Small intestine (tissue), 7 donors: Measurements from ENCODE around the gene HTR3B. TPM values are rescaled to one million over a fixed set of nuclear protein-coding genes. Genes with fewer than 3 reads are reported as not detected.

Experiments
- DNase-seq, 2 donors: peaks; one replicate each; pipeline versions ENCODE4 v3.0.0 to v3.0.0-alpha.2; 2013
- FAIRE-seq: peaks from 2 replicates; lab custom pipeline; 2012; peaks lifted over from hg19 to GRCh38; lab: Jason Lieb, UNC
- H3K27ac ChIP-seq, 3 donors: one replicate each; pipeline ENCODE4 v1.5.1; 2013; ENCODE audit warnings: low read length in 2 of 3, mild to moderate bottlenecking in 2 of 3, control low read depth in 1 of 3, inconsistent platforms in 1 of 3, low read depth in 1 of 3, moderate library complexity in 1 of 3
- H3K27me3 ChIP-seq, 3 donors: one replicate each; pipeline ENCODE4 v1.6.1; 2013; ENCODE audit warnings: low read length in 3 of 3, inconsistent platforms in 1 of 3; ENCODE audit not compliant: control insufficient read depth in 3 of 3, insufficient read depth in 3 of 3
- H3K36me3 ChIP-seq, 3 donors: one replicate each; pipeline ENCODE4 v1.6.1; 2013; ENCODE audit warnings: low read length in 3 of 3, inconsistent platforms in 1 of 3, low read depth in 1 of 3, mild to moderate bottlenecking in 1 of 3, moderate library complexity in 1 of 3; ENCODE audit not compliant: control insufficient read depth in 3 of 3, insufficient read depth in 2 of 3
- H3K4me1 ChIP-seq, 3 donors: one replicate each; pipeline ENCODE4 v1.6.1; 2013; ENCODE audit warnings: low read length in 2 of 3, inconsistent platforms in 1 of 3, low read depth in 1 of 3, mild to moderate bottlenecking in 1 of 3, moderate library complexity in 1 of 3; ENCODE audit not compliant: control insufficient read depth in 3 of 3, insufficient read depth in 2 of 3
- H3K4me3 ChIP-seq, 3 donors: one replicate each; pipeline ENCODE4 v1.5.1; 2013; ENCODE audit warnings: low read length in 3 of 3, control low read depth in 1 of 3, inconsistent platforms in 1 of 3, low read depth in 1 of 3, mild to moderate bottlenecking in 1 of 3, moderate library complexity in 1 of 3
- H3K9me3 ChIP-seq, 2 donors: one replicate each; pipeline ENCODE4 v1.6.1; 2013; ENCODE audit warnings: low read depth in 1 of 2, low read length in 1 of 2; ENCODE audit not compliant: control insufficient read depth in 2 of 2, insufficient read depth in 1 of 2
- WGBS, 3 donors: extraction: QIAGEN DNeasy Blood & Tissue Kit; methylation state at CpG; one replicate each; pipeline ENCODE4 v1.1.7; 2013; 5-methylcytosine and 5-hydroxymethylcytosine counted together
- polyA plus RNA-seq, 4 donors: library from polyadenylated mRNA; stranded (reverse) in 3 of 4; unstranded in 1 of 4; fragments of 200-250 nt in 3 of 4; fragments of 120-200 nt in 1 of 4; gene quantifications; one replicate each; pipeline versions ENCODE4 v1.2.1 to v1.2.3, GENCODE V29; 2013
- donor health status: healthy with polysubstance abuse.
- donor health status: control.
- donor health status: control.
- donor health status: Bipolar disorder and iron deficiency.
- donor health status: healthy.

The HTR3B gene
- polyA plus RNA-seq, 4 donors = 0.39 TPM; not detected in 3

GRCh38 chr11:113894421-113894996, 10.1 kb upstream of the HTR3B start:
- DNase-seq (no peak), FAIRE-seq (no peak)
- Histone ChIP-seq H3K4me1 (no peaks in the 10 kb centered on the region), H3K27me3 (no peaks in the 10 kb centered on the region), H3K36me3 (no peaks in the 10 kb centered on the region), H3K27ac (no peak overlapping the region), H3K9me3 (no peaks in the 10 kb centered on the region), H3K4me3 (no peak overlapping the region)
- 51 to 61% (median 59%) methylated on average over 9 of the region's 9 CpGs for WGBS, 3 donors

DNA sequence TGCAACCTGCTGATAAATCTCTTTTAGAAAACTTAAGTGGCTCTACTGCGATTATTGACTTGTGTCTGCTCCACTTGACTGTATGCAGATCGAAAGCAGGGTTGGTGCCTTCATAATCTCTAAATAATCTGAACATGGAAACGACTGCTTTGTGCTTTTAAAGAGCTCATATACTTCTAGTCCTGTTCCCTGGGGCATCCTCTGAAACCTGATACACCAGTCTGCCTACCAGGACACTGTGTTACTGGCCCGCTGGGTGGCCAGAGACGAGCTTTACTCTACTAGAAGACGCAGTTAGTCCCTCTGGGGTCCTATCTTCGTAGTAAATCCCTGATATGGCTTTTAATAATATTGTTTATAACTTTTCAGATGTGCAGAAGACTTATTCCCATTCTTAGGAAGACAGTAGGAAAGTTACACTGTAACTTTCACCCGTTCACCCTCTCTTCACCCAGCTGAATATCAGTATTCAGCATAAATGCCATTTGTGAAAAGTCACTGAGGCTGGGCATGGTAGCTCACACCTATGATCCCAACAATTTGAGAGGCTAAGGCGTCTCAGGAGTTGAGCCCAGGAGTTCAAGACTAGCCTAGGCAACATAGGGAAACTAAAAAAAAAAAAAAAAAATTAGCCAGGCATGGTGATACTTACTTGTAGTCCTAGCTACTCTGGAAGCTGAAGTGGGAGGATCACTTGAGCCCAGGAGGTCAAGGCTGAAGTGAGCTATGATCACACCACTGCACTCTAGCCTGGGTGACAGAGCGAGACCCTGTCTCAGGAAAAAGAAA, 9.0 kb upstream of the HTR3B start:
- WGBS, 3 donors = 70 to 72% (median 70%) methylated on average over 10 of the region's 10 CpGs
- DNase-seq (no peak), FAIRE-seq (no peak)

GRCh38 chr11:113896156-113896879, 8.3 kb upstream of the HTR3B start:
- Histone ChIP-seq H3K9me3 (peaks cover 0 to 5% of the 10 kb centered on the region in 2 donors), H3K27ac (no peak overlapping the region), H3K4me3 (no peak overlapping the region), H3K36me3 (no peaks in the 10 kb centered on the region), H3K4me1 (no peaks in the 10 kb centered on the region), H3K27me3 (no peaks in the 10 kb centered on the region)
- DNase-seq (peak; percentile 53 to 64), FAIRE-seq (no peak)
- WGBS, 3 donors = 25 to 28% (median 26%) methylated on average over 10 of the region's 10 CpGs

More for the DNA sequence above, 9.0 kb upstream of the HTR3B start:
- Histone ChIP-seq H3K4me3 (no peak overlapping the region), H3K27me3 (no peaks in the 10 kb centered on the region), H3K27ac (no peak overlapping the region), H3K36me3 (no peaks in the 10 kb centered on the region), H3K4me1 (no peaks in the 10 kb centered on the region), H3K9me3 (no peaks in the 10 kb centered on the region)

DNA sequence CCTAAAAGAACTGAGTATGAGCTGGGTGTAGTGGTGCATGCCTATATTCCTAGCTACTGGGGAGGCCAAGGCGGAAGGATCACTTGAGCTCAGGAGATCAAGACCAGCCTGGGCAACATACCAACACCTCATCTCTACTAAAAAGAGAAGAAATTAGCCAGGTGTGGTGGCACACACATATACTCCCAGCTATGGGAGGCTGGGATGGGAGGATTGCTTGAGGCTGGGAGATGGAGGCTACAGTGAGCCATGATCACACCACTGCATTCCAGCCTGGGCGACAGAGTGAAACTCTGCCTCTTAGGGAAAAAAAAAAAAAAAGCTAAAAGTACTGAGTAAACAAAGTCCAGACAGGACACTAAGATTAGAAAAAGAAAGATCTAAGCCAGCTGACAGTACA, 3.5 kb upstream of the HTR3B start:
- Histone ChIP-seq H3K27ac (no peak overlapping the region), H3K27me3 (no peaks in the 10 kb centered on the region), H3K36me3 (no peaks in the 10 kb centered on the region), H3K4me3 (no peak overlapping the region), H3K9me3 (peaks cover 0 to 5% of the 10 kb centered on the region in 2 donors), H3K4me1 (peaks cover 0 to 3% (median 0%) of the 10 kb centered on the region in 3 donors)
- DNase-seq (no peak), FAIRE-seq (no peak)
- WGBS, 3 donors = 68 to 73% (median 70%) methylated on average over 2 of the region's 2 CpGs

DNA sequence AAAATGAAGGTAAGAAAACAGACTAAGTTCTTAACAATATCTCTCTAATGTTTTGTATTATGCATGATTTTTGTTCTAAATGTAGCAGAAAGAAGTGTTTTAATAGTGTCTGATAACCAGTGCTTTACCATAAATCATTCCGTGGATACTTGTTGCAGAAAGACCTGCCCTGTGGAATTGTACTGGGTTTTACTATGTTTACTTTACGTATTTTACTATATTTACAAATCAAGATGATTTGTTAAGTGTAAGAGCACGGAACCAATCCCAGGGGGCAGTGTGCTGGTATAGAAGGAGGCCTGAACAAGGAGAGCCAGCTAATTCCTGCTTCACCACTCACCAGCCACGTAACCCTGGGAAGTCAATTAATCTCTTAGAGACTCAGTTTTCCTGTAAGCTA, 1.4 kb downstream of the HTR3B start:
- no peaks in the 10 kb centered on the region for H3K36me3 ChIP-seq
- H3K27me3 ChIP-seq = no peaks in the 10 kb centered on the region
- 12 to 42% (median 23%) methylated on average over 4 of the region's 4 CpGs for WGBS, 3 donors
- no peak overlapping the region for H3K4me3 ChIP-seq
- peak; percentile 81 to 84 for DNase-seq
- H3K27ac ChIP-seq = peak overlapping the region in 2 of 3 donors; percentile 64 to 75
- peaks cover 0 to 3% of the 10 kb centered on the region in 2 donors for H3K9me3 ChIP-seq
- no peak for FAIRE-seq
- H3K4me1 ChIP-seq = peaks cover 0 to 9% (median 0%) of the 10 kb centered on the region in 3 donors

DNA sequence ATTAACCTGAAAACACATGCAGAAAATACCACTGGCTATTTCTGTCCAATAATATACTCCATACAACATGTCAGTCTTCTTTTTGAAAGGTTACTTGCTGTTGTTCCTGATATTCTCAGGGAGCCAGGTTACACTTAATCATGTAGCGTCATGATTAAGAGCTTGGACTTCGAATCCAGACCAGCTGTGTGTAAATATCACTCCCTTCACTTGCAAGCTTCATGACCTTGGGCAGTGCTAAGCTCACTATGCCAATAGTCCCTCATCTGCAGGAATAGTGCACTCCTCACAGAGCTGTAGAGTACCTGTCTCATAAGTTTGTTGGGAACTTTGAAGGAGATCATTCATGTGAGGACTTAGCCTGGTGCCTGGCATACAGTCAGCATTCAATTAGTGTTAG, 1.9 kb downstream of the HTR3B start:
- WGBS, 3 donors = 6 to 49% (median 25%) methylated on average over 2 of the region's 2 CpGs
- H3K27ac ChIP-seq = peak overlapping the region in 2 of 3 donors; percentile 64 to 75
- peaks cover 0 to 9% (median 0%) of the 10 kb centered on the region in 3 donors for H3K4me1 ChIP-seq
- peak; percentile 79 to 93 for DNase-seq
- no peaks in the 10 kb centered on the region for H3K36me3 ChIP-seq
- H3K9me3 ChIP-seq = no peaks in the 10 kb centered on the region
- FAIRE-seq = no peak
- no peak overlapping the region for H3K4me3 ChIP-seq
- H3K27me3 ChIP-seq = no peaks in the 10 kb centered on the region

GRCh38 chr11:113907152-113907551, 2.6 kb downstream of the HTR3B start:
- WGBS, 3 donors = 3 to 33% (median 26%) methylated on average over 1 of the region's 1 CpG
- Histone ChIP-seq H3K27ac (peak overlapping the region in 1 of 3 donors; percentile 75), H3K4me3 (no peak overlapping the region), H3K9me3 (no peaks in the 10 kb centered on the region), H3K4me1 (peaks cover 0 to 9% (median 0%) of the 10 kb centered on the region in 3 donors), H3K27me3 (no peaks in the 10 kb centered on the region), H3K36me3 (no peaks in the 10 kb centered on the region)
- peak; percentile 16 to 20 for DNase-seq
- no peak for FAIRE-seq

GRCh38 chr11:113907681-113908080, 3.1 kb downstream of the HTR3B start:
- Histone ChIP-seq H3K36me3 (no peaks in the 10 kb centered on the region), H3K4me1 (peaks cover 0 to 9% (median 0%) of the 10 kb centered on the region in 3 donors), H3K9me3 (no peaks in the 10 kb centered on the region), H3K27me3 (no peaks in the 10 kb centered on the region), H3K4me3 (no peak overlapping the region), H3K27ac (no peak overlapping the region)
- WGBS, 3 donors = 76 to 88% (median 81%) methylated on average over 8 of the region's 8 CpGs
- no peak for FAIRE-seq
- DNase-seq = no peak
